GM21576 (cell line): ENCODE results near the gene ZNF565.
A peak's percentile ranks its signal among the peaks of the same experiment; 100 is the strongest.
"Not testable (repeated sequence)": the region's sequence is repeated elsewhere in the genome, so short reads cannot be mapped to it uniquely, and the experiment has no call there.

Experiments used
- ATAC-seq: cut with Tn5 transposase; IDR thresholded peaks from one replicate; pipeline ENCODE4 v1.9.1; 2021; ENCODE audit warnings: mild to moderate bottlenecking, moderate library complexity; ENCODE audit not compliant: unreplicated experiment

The ZNF565 gene

GRCh38 chr19:36215276-36216123, 1.0 kb upstream of the ZNF565 start:
- ATAC-seq: peak; percentile 9

- no peak for ATAC-seq
Observed at GRCh38 chr19:36212895-36213294, 1.6 kb downstream of the ZNF565 start.

- no peak for ATAC-seq
Observed at GRCh38 chr19:36210497-36210896, 4.0 kb downstream of the ZNF565 start.

GRCh38 chr19:36209372-36209771, 5.1 kb downstream of the ZNF565 start:
- no peak for ATAC-seq

- peak; percentile 72 for ATAC-seq
Observed at GRCh38 chr19:36207605-36208252, 6.7 kb downstream of the ZNF565 start.

- no peak for ATAC-seq
Observed at GRCh38 chr19:36203293-36203692, 11.2 kb downstream of the ZNF565 start.

- no peak for ATAC-seq
Observed at GRCh38 chr19:36201684-36202083, 12.8 kb downstream of the ZNF565 start.

- ATAC-seq: no peak
Observed at GRCh38 chr19:36198119-36198518, 16.3 kb downstream of the ZNF565 start.

- no peak for ATAC-seq
Observed at GRCh38 chr19:36196249-36196648, 18.2 kb downstream of the ZNF565 start.

GRCh38 chr19:36186722-36187121, 27.7 kb downstream of the ZNF565 start:
- ATAC-seq: not testable (repeated sequence)

- ATAC-seq: no peak
Observed at GRCh38 chr19:36183245-36183628, 31.2 kb downstream of the ZNF565 start.

GRCh38 chr19:36182612-36183244, 31.7 kb downstream of the ZNF565 start:
- no peak for ATAC-seq

- not testable (repeated sequence) for ATAC-seq
Observed at GRCh38 chr19:36179077-36179476, 35.4 kb downstream of the ZNF565 start.

- not testable (repeated sequence) for ATAC-seq
Observed at GRCh38 chr19:36173846-36174245, 40.6 kb downstream of the ZNF565 start.

GRCh38 chr19:36172852-36173251, 41.6 kb downstream of the ZNF565 start:
- no peak for ATAC-seq

- ATAC-seq: no peak
Observed at GRCh38 chr19:36169084-36169760, 45.2 kb downstream of the ZNF565 start.

GRCh38 chr19:36163813-36164212, 50.7 kb downstream of the ZNF565 start:
- no peak for ATAC-seq

GRCh38 chr19:36160821-36161596, 53.5 kb downstream of the ZNF565 start:
- no peak for ATAC-seq

- no peak for ATAC-seq
Observed at GRCh38 chr19:36153126-36153525, 61.3 kb downstream of the ZNF565 start.

- ATAC-seq: no peak
Observed at GRCh38 chr19:36152352-36153091, 61.9 kb downstream of the ZNF565 start, which contains the start of gene COX7A1. TSS of gene COX7A1 (minus strand) at chr19:36152447. CDS start at chr19:36152407, 40 bp downstream.
